Measurements from ENCODE around the gene FLNB.

- TF ChIP-seq POLR2A (IDR thresholded peaks at IDR 0.05): no peak
- TF ChIP-seq, protein P1, sequence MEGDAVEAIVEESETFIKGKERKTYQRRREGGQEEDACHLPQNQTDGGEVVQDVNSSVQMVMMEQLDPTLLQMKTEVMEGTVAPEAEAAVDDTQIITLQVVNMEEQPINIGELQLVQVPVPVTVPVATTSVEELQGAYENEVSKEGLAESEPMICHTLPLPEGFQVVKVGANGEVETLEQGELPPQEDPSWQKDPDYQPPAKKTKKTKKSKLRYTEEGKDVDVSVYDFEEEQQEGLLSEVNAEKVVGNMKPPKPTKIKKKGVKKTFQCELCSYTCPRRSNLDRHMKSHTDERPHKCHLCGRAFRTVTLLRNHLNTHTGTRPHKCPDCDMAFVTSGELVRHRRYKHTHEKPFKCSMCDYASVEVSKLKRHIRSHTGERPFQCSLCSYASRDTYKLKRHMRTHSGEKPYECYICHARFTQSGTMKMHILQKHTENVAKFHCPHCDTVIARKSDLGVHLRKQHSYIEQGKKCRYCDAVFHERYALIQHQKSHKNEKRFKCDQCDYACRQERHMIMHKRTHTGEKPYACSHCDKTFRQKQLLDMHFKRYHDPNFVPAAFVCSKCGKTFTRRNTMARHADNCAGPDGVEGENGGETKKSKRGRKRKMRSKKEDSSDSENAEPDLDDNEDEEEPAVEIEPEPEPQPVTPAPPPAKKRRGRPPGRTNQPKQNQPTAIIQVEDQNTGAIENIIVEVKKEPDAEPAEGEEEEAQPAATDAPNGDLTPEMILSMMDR (IDR thresholded peaks at IDR 0.05): no peak
- no peak for TF ChIP-seq EP300 (IDR thresholded peaks at IDR 0.05)
Observed at GRCh38 chr3:58016710-58017109, 8.5 kb downstream of the FLNB start.
